ENCODE measurements around the gene SNCAIP. TPM values are rescaled to one million over a fixed set of nuclear protein-coding genes. Genes with fewer than 3 reads are reported as not detected.

SNCAIP gene
- total and polyA plus RNA-seq, 9 of the 15 experiments (the other 6 are each of a cell fraction or from before 2014, with no cell fraction given), result 0.04 TPM; not detected in 8

- no peak for TF ChIP-seq THRAP3 (IDR thresholded peaks at IDR 0.05; ENCODE audit: borderline replicate concordance)
- no peak for TF ChIP-seq ZNF407 (IDR thresholded peaks at IDR 0.05; ENCODE audit: low read depth)
- TF ChIP-seq, protein P1, sequence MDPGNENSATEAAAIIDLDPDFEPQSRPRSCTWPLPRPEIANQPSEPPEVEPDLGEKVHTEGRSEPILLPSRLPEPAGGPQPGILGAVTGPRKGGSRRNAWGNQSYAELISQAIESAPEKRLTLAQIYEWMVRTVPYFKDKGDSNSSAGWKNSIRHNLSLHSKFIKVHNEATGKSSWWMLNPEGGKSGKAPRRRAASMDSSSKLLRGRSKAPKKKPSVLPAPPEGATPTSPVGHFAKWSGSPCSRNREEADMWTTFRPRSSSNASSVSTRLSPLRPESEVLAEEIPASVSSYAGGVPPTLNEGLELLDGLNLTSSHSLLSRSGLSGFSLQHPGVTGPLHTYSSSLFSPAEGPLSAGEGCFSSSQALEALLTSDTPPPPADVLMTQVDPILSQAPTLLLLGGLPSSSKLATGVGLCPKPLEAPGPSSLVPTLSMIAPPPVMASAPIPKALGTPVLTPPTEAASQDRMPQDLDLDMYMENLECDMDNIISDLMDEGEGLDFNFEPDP (CRISPR knock-in tag; IDR thresholded peaks at IDR 0.05), result no peak
- TF ChIP-seq, protein P2, sequence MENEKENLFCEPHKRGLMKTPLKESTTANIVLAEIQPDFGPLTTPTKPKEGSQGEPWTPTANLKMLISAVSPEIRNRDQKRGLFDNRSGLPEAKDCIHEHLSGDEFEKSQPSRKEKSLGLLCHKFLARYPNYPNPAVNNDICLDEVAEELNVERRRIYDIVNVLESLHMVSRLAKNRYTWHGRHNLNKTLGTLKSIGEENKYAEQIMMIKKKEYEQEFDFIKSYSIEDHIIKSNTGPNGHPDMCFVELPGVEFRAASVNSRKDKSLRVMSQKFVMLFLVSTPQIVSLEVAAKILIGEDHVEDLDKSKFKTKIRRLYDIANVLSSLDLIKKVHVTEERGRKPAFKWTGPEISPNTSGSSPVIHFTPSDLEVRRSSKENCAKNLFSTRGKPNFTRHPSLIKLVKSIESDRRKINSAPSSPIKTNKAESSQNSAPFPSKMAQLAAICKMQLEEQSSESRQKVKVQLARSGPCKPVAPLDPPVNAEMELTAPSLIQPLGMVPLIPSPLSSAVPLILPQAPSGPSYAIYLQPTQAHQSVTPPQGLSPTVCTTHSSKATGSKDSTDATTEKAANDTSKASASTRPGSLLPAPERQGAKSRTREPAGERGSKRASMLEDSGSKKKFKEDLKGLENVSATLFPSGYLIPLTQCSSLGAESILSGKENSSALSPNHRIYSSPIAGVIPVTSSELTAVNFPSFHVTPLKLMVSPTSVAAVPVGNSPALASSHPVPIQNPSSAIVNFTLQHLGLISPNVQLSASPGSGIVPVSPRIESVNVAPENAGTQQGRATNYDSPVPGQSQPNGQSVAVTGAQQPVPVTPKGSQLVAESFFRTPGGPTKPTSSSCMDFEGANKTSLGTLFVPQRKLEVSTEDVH (IDR thresholded peaks at IDR 0.05; ENCODE audit: low read depth, partially characterized antibody), result no peak
These were observed 30.2 kb downstream of the SNCAIP start (continued) for GRCh38 chr5:122342256-122342655.
